ENCODE results near the gene SPAAR. TPM values are rescaled to one million over a fixed set of nuclear protein-coding genes. Genes with fewer than 3 reads are reported as not detected.

The SPAAR gene
- total and polyA plus RNA-seq, 11 donors = 4.1 to 11.3 (median 7.0) TPM

DNA sequence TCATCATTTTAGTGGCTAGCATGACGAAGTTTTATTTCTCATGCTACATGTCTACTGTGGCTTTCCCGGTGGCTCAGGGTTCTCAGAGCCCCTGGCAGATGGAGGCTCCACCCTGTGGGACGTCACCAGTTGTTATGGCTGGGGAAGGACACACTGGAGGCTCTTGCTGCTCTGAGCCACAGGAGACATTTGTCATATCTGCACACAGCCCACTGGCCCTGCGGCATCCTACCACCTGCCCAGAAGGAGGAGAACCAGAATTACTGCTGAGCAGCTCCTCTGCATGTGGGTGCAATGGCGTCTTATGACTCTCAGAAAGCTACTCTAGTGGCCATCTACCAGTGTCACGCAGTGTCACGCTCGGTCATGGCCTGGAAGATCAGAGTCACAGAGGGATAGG, 45.7 kb upstream of the SPAAR start:
- WGBS, 4 donors = 75 to 87% (median 81%) methylated on average over 8 of the region's 8 CpGs
- Histone ChIP-seq H3K4me3 (no peak overlapping the region), H3K27me3 (peaks cover 0 to 20% (median 0%) of the 10 kb centered on the region in 9 donors), H3K27ac (no peak overlapping the region), H3K4me1 (peaks cover 0 to 20% (median 0%) of the 10 kb centered on the region in 12 donors), H3K9me3 (no peaks in the 10 kb centered on the region), H3K36me3 (no peaks in the 10 kb centered on the region)
- TF ChIP-seq POLR2A (IDR thresholded peaks at IDR 0.05) (no peak), CTCF (IDR thresholded peaks at IDR 0.05) (no peak)
- intact Hi-C loops (cut with DNase I) = no loop called here
- no peak for DNase-seq
- ATAC-seq = peak in 2 of 4 donors; percentile 29 to 33

DNA sequence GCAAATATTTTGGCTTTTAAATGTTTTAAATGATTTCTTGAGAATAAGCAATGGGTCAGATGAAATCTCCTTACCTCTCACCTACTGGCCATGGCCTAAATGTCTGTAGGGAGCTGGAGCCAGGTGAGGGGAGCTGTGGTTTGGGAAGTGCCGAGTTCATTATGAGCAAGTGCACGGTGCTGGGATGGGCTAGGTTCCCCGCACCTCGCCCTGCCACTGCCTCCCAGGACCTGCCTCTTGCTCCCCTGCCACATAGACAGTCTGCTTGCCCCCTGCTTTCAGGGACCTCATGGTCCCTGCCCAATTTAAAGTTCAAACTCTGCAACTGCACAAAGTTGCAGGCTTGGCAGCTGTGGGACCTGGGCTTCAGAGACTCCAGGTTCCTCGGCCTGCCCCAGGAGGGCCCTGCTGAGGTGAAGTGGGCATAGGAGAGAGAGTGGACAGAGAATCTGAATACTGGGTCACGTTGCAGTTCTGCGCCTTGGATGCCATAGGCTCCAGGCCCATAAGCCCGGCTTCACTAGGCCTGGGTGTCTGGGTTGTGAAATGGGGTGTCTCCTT, 44.5 kb upstream of the SPAAR start:
- no peak for ATAC-seq
- intact Hi-C loops (cut with DNase I) = no loop called here
- H3K27ac ChIP-seq = no peak overlapping the region
- H3K36me3 ChIP-seq = no peaks in the 10 kb centered on the region
- H3K9me3 ChIP-seq = no peaks in the 10 kb centered on the region
- peaks cover 0 to 8% (median 0%) of the 10 kb centered on the region in 12 donors for H3K4me1 ChIP-seq
- 88 to 93% (median 89%) methylated on average over 8 of the region's 8 CpGs for WGBS, 4 donors
- H3K27me3 ChIP-seq = peaks cover 0 to 20% (median 0%) of the 10 kb centered on the region in 9 donors
- TF ChIP-seq CTCF (IDR thresholded peaks at IDR 0.05) (no peak), POLR2A (IDR thresholded peaks at IDR 0.05) (no peak)
- no peak overlapping the region for H3K4me3 ChIP-seq
- DNase-seq = no peak

DNA sequence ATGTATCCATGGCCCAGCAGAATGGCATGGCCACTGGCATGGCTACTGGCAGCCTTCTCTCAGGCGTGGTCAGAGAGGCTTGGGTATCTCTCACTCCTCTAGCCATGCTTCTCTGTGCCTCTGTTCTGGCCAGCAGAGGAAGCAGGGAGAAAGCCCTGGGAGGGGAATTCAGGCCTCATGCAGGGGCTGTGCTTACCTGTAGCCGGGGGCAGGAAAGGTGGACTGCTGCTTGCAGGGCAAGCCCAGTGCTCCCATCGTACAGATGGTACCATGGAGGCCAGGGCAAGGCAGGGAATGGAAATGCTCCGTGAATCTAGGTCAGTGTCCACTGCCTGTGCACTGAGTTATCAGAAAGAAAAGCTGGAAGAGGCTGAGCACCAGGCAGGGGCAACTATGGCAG, 41.8 kb upstream of the SPAAR start:
- Histone ChIP-seq H3K27ac (no peak overlapping the region), H3K27me3 (peaks cover 0 to 9% (median 0%) of the 10 kb centered on the region in 9 donors), H3K4me1 (peaks cover 0 to 5% (median 0%) of the 10 kb centered on the region in 12 donors), H3K9me3 (no peaks in the 10 kb centered on the region), H3K36me3 (no peaks in the 10 kb centered on the region), H3K4me3 (no peak overlapping the region)
- ATAC-seq (no peak), DNase-seq (no peak)
- WGBS, 4 donors = 92 to 96% (median 94%) methylated on average over 4 of the region's 4 CpGs
- intact Hi-C loops (cut with DNase I) = no loop called here
- TF ChIP-seq CTCF (IDR thresholded peaks at IDR 0.05) = no peak
- no peak for TF ChIP-seq POLR2A (IDR thresholded peaks at IDR 0.05)

DNA sequence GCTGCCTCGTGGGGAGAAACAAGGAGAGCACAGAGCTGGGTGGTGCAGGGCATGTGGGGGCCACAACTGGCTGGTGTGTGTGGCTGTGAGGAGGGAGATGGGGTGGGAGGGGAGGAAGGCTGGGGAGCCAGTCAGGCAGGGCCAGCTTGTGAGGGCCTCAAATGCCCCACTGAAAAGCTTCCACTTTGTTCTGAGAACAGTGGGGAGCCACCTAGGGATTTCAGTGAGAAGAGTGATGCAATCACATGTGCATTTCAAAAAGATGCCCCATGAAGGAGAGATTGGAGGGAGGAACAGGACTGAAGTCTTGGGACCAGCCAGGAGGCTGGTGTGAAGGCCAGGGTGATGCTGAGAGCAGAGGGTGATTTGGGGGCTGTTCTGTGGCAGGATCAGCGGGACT, 40.4 kb upstream of the SPAAR start:
- no peak for TF ChIP-seq POLR2A (IDR thresholded peaks at IDR 0.05)
- TF ChIP-seq CTCF (IDR thresholded peaks at IDR 0.05) = no peak
- 67 to 79% (median 77%) methylated on average over 2 of the region's 2 CpGs for WGBS, 4 donors
- no peak for ATAC-seq
- no peaks in the 10 kb centered on the region for H3K9me3 ChIP-seq
- no peak for DNase-seq
- H3K4me3 ChIP-seq = no peak overlapping the region
- H3K36me3 ChIP-seq = no peaks in the 10 kb centered on the region
- H3K27ac ChIP-seq = no peak overlapping the region
- intact Hi-C loops (cut with DNase I) = no loop called here
- H3K4me1 ChIP-seq = peaks cover 0 to under 1% (median 0%) of the 10 kb centered on the region in 12 donors
- H3K27me3 ChIP-seq = peaks cover 0 to 5% (median 0%) of the 10 kb centered on the region in 9 donors

All from heart left ventricle (tissue), 16 donors.